GM12878 (cell line): ENCODE results near the gene UBXN6. TPM values are rescaled to one million over a fixed set of nuclear protein-coding genes. Genes with fewer than 3 reads are reported as not detected.

Experiments
- ATAC-seq: fragments of 200-7000 bp; cut with Tn5 transposase; 3 replicates; pipeline ENCODE4 v1.9.1; 2020; ENCODE audit warnings: mild to moderate bottlenecking, moderate library complexity
- BruUV-seq: library from RNA; stranded (reverse); fragments of 400-500 nt; replicated peaks from 2 replicates; lab custom pipeline; 2021; lab: Mats Ljungman, UMichigan
- CTCF ChIA-PET: fragments of 300-600 bp; sonication (Branson Sonifier 250); formaldehyde crosslinking; extraction: SDS; loops from one replicate; lab custom pipeline; 2021; ENCODE audit warnings: inconsistent platforms; lab: Yijun Ruan, JAX
- POLR2A ChIA-PET: fragments of 350-600 bp; formaldehyde crosslinking; extraction: SDS; loops from one replicate; lab custom pipeline; 2021; ENCODE audit warnings: inconsistent platforms; lab: Charles Lee
- RAD21 ChIA-PET: fragments of 300-600 bp; sonication (Branson Sonifier 250); formaldehyde crosslinking; loops from one replicate; lab custom pipeline; 2023; ENCODE audit warnings: antibody characterized with exemption; ENCODE audit not compliant: unreplicated experiment; lab: Charles Lee
- SMC1A ChIA-PET: fragments of 300-600 bp; sonication (Branson Sonifier 250); formaldehyde crosslinking; loops from one replicate; lab custom pipeline; 2023; ENCODE audit not compliant: unreplicated experiment, uncharacterized antibody; lab: Charles Lee
- DNase-seq: peaks from one replicate; pipeline ENCODE4 v3.0.0-alpha.2; 2011; ENCODE audit warnings: low read depth, low spot score
- FAIRE-seq: peaks from 3 replicates; lab custom pipeline; 2011; peaks lifted over from hg19 to GRCh38; lab: Jason Lieb, UNC
- H2AFZ ChIP-seq: 2 replicates; pipeline ENCODE4 v1.6.0; 2011; ENCODE audit warnings: low read depth, low read length, control low read depth; ENCODE audit not compliant: control insufficient read depth
- H3K27ac ChIP-seq: 2 replicates; pipeline ENCODE4 v1.5.1; 2011; ENCODE audit warnings: control low read depth; ENCODE audit not compliant: control insufficient read depth, insufficient read depth
- H3K27me3 ChIP-seq, 2 experiments: replicated peaks in 1 of 2; 2 replicates each; pipeline versions ENCODE4 v1.6.0 to v1.6.1; 2011; ENCODE audit warnings: low read length in 1 of 2; ENCODE audit not compliant: control insufficient read depth in 2 of 2, insufficient read depth in 2 of 2
- H3K36me3 ChIP-seq, 2 experiments: 2 replicates each; pipeline ENCODE4 v1.5.1; 2011; ENCODE audit warnings: low read length in 1 of 2; ENCODE audit not compliant: control insufficient read depth in 2 of 2, insufficient read depth in 2 of 2
- H3K4me1 ChIP-seq: 2 replicates; pipeline ENCODE4 v1.6.1; 2011; ENCODE audit warnings: mild to moderate bottlenecking, low read length, moderate library complexity, mixed read lengths; ENCODE audit not compliant: control insufficient read depth, insufficient read depth
- H3K4me2 ChIP-seq: 2 replicates; pipeline ENCODE4 v1.6.0; 2011; ENCODE audit warnings: control low read depth; ENCODE audit not compliant: control insufficient read depth, insufficient read depth
- H3K4me3 ChIP-seq: fragments of 200-600 bp; sonication (generic); 2 replicates; pipeline ENCODE4 v1.5.1; 2016
- H3K79me2 ChIP-seq: 2 replicates; pipeline ENCODE4 v1.6.0; 2011; ENCODE audit warnings: low read length; ENCODE audit not compliant: control insufficient read depth, insufficient read depth
- H3K9ac ChIP-seq: 2 replicates; pipeline ENCODE4 v1.8.0; 2011; ENCODE audit warnings: low read length, control low read depth, mixed read lengths; ENCODE audit not compliant: control insufficient read depth, insufficient read depth
- H3K9me3 ChIP-seq: replicated peaks from 3 replicates; pipeline ENCODE4 v1.5.1; 2011; ENCODE audit warnings: mild to moderate bottlenecking, low read length; ENCODE audit not compliant: control insufficient read depth, insufficient read depth
- H4K20me1 ChIP-seq: 2 replicates; pipeline ENCODE4 v1.6.0; 2011; ENCODE audit not compliant: control insufficient read depth, insufficient read depth
- CBFB ChIP-seq: IDR thresholded peaks from 2 replicates; pipeline ENCODE4 v1.6.1; 2016; ENCODE audit warnings: antibody characterized with exemption, low read depth
- FOXK2 ChIP-seq: fragments of 450-650 bp; IDR thresholded peaks from 2 replicates; pipeline ENCODE4 v1.6.1; 2017; ENCODE audit warnings: mild to moderate bottlenecking, moderate library complexity
- JUND ChIP-seq: IDR thresholded peaks from 2 replicates; pipeline ENCODE4 v1.6.1; 2012; ENCODE audit warnings: low read depth, mild to moderate bottlenecking, low read length, improper control_type of control experiment, moderate library complexity
- MYB ChIP-seq: fragments of 150-350 bp; IDR thresholded peaks from 2 replicates; pipeline ENCODE4 v1.6.1; 2014; ENCODE audit warnings: mild to moderate bottlenecking, low read depth, low read length, borderline replicate concordance
- RBBP5 ChIP-seq: fragments of 200-600 bp; sonication (generic); conservative IDR thresholded peaks from 2 replicates; pipeline ENCODE4 v1.6.1; 2016
- SP1 ChIP-seq: IDR thresholded peaks from one replicate; pipeline ENCODE4 v1.6.1; 2011; ENCODE audit warnings: low read depth, low read length
- TARDBP ChIP-seq: IDR thresholded peaks from 2 replicates; pipeline ENCODE4 v1.6.1; 2016; ENCODE audit warnings: borderline replicate concordance
- ZNF217 ChIP-seq: fragments of 450-650 bp; IDR thresholded peaks from 2 replicates; pipeline ENCODE4 v1.6.1; 2017; ENCODE audit warnings: antibody characterized with exemption, mild to moderate bottlenecking
- ZNF384 ChIP-seq: IDR thresholded peaks from 2 replicates; pipeline ENCODE4 v1.6.1; 2012; ENCODE audit warnings: low read depth, mild to moderate bottlenecking, low read length, improper control_type of control experiment, borderline replicate concordance
- WGBS: methylation state at CpG from one replicate; pipeline ENCODE4 v1.1.6; 2016; ENCODE audit warnings: low lambda C conversion rate; ENCODE audit not compliant: insufficient replicate concordance, insufficient coverage; ENCODE audit errors: missing lambda C conversion rate; 5-methylcytosine and 5-hydroxymethylcytosine counted together
- in situ Hi-C: fragments of 300-500 bp; cut with MboI; formaldehyde crosslinking; loops from 9 replicates; pipeline ENCODE4 v1.14.3; 2018; ENCODE audit warnings: mixed read lengths
- intact Hi-C: fragments of 100-400 bp; cut with micrococcal nuclease; formaldehyde crosslinking; loops from one replicate; pipeline ENCODE4 v1.14.2; 2022; ENCODE audit not compliant: unreplicated experiment
- polyA plus RNA-seq, 11 experiments: library from polyadenylated mRNA; depleted of rRNA in 4 of 11; unstranded in 6 of 11; stranded (reverse) in 5 of 11; fragments of >200 nt; fragmentation: Nextera tagmentation in 4 of 11; fragmentation: Illumina TruSeq in 1 of 11; extraction: Ambion mirVana in 4 of 11; extraction: Trizol in 1 of 11; gene quantifications; 1 replicate in 1 of 11; 2 replicates in 10 of 11; pipeline versions ENCODE4 v1.2.1 to v1.2.3, GENCODE V29; 2011 to 2016; ENCODE audit warnings: inconsistent platforms in 2 of 11, missing spikeins in 2 of 11, low read depth in 1 of 11
- total RNA-seq, 4 experiments: library from RNA; depleted of rRNA in 3 of 4; stranded (reverse); fragments of >200 nt in 3 of 4; fragmentation: Illumina TruSeq in 1 of 4; extraction: Trizol in 1 of 4; gene quantifications; 2 replicates each; pipeline versions ENCODE4 v1.2.1 to v1.2.3, GENCODE V29; 2013 to 2021
- TF ChIP-seq, protein P1 (sequence below): IDR thresholded peaks from 2 replicates; pipeline ENCODE4 v1.6.1; 2012; ENCODE audit warnings: improper control_type of control experiment, low read depth, low read length; ENCODE audit not compliant: insufficient replicate concordance

Gene UBXN6
- total and polyA plus RNA-seq, 10 of the 15 experiments (the other 5 are each of a cell fraction or from before 2014, with no cell fraction given) = 0.47 to 50.8 (median 13.0) TPM

DNA sequence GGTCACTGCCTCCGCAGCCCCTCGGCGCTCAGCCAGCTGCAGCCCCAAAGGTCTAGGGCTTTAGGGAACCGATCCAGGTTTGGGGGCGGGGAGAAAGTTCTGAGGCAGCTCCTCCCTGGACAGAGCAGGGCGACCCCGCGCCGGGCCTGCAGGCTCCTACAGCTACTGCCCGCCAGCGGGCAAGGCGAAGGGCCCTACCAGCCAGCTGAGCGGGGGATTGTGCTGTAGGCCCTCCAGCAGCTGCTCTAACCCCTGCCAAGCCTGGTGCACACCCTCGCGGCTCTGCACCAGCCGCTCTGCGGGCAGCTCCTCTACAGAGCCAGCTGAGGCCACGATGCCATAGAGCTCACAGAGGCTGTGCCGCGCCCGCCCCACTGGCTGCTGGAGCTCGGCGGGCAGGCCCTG is 46.7 kb upstream of the UBXN6 start:
- RAD21 ChIA-PET = no interaction called here
- H3K4me2 ChIP-seq = no peak overlapping the region
- intact Hi-C loops = no loop called here
- H3K27me3 ChIP-seq = no peaks in the 10 kb centered on the region
- SMC1A ChIA-PET = no interaction called here
- POLR2A ChIA-PET = no interaction called here
- H3K79me2 ChIP-seq = no peaks in the 10 kb centered on the region
- no peak overlapping the region for H3K4me3 ChIP-seq
- DNase-seq (no peak), FAIRE-seq (no peak), ATAC-seq (no peak)
- no peak overlapping the region for H3K9ac ChIP-seq
- WGBS = 89% methylated on average over 23 of the region's 23 CpGs
- no peak overlapping the region for H3K27ac ChIP-seq
- CTCF ChIA-PET = no interaction called here
- in situ Hi-C loops = no loop called here
- H2AFZ ChIP-seq = no peak overlapping the region
- H4K20me1 ChIP-seq = no peaks in the 10 kb centered on the region
- H3K9me3 ChIP-seq = no peaks in the 10 kb centered on the region
- H3K4me1 ChIP-seq = no peaks in the 10 kb centered on the region
- BruUV-seq = no TSS peak
- TF ChIP-seq JUND (no peak), TARDBP (no peak), MYB (no peak), RBBP5 (no peak), ZNF384 (no peak), SP1 (no peak), ZNF217 (no peak), CBFB (no peak), FOXK2 (no peak)
- TF ChIP-seq, protein P1, sequence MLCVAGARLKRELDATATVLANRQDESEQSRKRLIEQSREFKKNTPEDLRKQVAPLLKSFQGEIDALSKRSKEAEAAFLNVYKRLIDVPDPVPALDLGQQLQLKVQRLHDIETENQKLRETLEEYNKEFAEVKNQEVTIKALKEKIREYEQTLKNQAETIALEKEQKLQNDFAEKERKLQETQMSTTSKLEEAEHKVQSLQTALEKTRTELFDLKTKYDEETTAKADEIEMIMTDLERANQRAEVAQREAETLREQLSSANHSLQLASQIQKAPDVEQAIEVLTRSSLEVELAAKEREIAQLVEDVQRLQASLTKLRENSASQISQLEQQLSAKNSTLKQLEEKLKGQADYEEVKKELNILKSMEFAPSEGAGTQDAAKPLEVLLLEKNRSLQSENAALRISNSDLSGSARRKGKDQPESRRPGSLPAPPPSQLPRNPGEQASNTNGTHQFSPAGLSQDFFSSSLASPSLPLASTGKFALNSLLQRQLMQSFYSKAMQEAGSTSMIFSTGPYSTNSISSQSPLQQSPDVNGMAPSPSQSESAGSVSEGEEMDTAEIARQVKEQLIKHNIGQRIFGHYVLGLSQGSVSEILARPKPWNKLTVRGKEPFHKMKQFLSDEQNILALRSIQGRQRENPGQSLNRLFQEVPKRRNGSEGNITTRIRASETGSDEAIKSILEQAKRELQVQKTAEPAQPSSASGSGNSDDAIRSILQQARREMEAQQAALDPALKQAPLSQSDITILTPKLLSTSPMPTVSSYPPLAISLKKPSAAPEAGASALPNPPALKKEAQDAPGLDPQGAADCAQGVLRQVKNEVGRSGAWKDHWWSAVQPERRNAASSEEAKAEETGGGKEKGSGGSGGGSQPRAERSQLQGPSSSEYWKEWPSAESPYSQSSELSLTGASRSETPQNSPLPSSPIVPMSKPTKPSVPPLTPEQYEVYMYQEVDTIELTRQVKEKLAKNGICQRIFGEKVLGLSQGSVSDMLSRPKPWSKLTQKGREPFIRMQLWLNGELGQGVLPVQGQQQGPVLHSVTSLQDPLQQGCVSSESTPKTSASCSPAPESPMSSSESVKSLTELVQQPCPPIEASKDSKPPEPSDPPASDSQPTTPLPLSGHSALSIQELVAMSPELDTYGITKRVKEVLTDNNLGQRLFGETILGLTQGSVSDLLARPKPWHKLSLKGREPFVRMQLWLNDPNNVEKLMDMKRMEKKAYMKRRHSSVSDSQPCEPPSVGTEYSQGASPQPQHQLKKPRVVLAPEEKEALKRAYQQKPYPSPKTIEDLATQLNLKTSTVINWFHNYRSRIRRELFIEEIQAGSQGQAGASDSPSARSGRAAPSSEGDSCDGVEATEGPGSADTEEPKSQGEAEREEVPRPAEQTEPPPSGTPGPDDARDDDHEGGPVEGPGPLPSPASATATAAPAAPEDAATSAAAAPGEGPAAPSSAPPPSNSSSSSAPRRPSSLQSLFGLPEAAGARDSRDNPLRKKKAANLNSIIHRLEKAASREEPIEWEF = no peak
- H3K36me3 ChIP-seq = no peaks in the 10 kb centered on the region; a peak in 1 of 4 replicates
